Measurements from ENCODE around the gene CKB.

Gene CKB

GRCh38 chr14:103483600-103483999 is 39.0 kb downstream of the CKB start:
- DNase-seq = no peak

- no peak for DNase-seq
Observed at GRCh38 chr14:103480595-103480994, 42.0 kb downstream of the CKB start.

GRCh38 chr14:103476631-103477030 is 46.0 kb downstream of the CKB start:
- no peak for DNase-seq

- DNase-seq = no peak
Observed at GRCh38 chr14:103476065-103476464, 46.6 kb downstream of the CKB start.

- no peak for DNase-seq
Observed at GRCh38 chr14:103474893-103475292, 47.7 kb downstream of the CKB start.

- no peak for DNase-seq
Observed at GRCh38 chr14:103472939-103473338, 49.7 kb downstream of the CKB start.
